ENCODE results near the gene MYRIP.
"Not testable (repeated sequence)": the region's sequence is repeated elsewhere in the genome, so short reads cannot be mapped to it uniquely, and the experiment has no call there.

Gene MYRIP

DNA sequence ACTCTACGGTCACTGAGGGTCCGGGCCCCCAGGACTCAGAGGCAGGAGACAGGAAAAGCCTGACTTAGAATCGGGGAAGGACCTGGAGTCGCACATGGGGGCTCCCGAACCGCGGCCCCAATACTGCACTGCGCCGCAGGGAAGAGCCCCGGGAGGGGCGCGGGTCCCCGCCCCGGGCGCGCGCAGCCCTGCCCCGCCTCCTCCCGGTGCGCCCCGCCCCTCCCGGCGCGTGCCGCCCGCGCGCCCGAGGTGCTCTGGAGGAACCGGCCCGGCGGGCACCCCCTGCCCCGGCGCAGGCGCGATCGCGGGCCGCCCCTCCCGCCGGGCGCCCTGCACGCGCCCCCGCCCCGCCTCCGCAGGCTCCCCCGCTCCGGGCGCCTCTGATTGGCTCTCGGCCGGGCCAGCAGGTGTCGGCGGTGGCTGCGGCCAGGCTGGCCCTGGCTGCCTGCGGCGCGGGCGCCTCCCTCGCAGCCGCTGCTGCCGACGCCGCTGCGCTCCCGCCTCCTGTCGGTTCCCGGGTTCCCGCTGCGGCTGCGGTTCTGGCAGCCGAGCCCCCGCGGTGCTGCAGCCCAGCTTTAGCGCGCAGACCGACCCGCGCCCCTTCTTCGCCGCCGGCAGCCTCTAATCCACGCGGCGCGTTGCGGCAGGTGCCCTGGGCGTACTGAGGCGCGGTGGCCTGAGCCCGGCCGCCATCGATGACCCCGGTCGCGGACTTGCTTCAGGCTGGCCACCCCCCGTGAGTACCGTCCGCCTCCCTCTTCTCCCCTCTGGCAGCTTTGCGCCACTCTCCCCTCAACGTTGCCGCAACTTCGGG, at the start of gene MYRIP:
Gene MYRIP, plus strand, starts transcription at position 429 of the 814 bp plus-strand sequence. CDS start 91,208 bp downstream, outside the sequence.
- DNase-seq (ENCODE audit: low read depth), result no peak

DNA sequence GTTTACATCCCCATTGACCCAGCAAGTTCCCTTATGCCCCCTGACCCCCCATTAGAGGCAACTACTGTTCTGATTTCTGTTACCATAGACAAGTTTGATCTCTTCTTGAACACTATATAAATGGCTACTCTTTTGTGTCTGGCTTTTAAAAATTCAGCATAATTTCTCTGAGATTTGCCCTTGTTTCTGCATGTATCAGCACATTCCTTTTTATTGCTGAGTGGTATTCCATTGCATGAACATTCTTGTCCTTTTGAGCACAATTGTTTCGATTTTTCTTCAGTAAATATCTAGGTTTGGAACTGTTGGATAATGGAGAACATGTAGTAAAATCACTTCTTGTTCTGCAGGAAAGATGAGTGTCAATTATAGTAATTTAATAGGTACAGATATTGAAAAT, 49.1 kb upstream of the MYRIP start:
- DNase-seq (ENCODE audit: low read depth), result no peak

DNA sequence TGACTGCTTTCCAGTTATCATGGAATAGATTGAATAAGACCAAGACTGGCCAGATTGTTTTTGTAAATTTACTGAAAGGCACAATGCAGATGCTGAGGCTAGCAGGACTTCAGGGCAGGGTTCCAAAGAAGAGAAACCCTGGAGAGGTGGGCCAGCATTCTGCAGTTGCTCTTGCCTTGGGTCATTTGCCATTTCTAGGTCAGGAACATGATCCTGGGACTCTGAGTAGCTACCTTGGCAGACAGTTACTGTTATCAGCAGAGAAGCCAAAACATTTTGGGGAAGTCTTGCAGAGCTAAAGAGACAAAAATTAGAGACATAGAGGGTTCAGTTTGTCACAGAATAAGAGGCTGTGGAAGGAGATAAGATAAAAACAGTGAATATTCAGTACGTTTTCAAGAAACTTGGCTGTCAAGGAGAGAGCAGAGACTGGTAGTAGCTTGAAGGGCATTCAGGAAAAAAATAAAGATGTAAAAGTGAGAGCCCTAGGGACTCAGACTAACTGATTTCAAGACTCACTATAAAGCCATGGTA, 46.8 kb upstream of the MYRIP start:
- DNase-seq (ENCODE audit: low read depth), result no peak

DNA sequence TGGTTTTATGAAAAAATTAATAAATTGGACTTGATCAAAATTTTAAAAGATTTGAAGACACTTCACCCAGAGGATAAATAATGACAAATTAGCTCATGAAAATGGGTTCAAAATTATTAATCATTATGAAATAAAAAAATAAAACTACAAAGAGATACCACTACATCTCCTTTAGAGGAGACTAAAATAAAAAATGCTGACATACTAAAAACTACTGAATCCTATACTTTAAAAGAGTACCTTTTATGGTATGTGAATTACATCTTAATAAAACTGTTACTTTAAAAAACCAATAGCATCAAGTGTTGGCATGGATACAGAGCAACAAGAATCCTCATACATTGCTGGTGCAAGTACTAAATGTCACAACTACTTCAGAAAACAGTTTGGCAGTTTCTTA, 46.0 kb upstream of the MYRIP start:
- no peak for DNase-seq (ENCODE audit: low read depth)

DNA sequence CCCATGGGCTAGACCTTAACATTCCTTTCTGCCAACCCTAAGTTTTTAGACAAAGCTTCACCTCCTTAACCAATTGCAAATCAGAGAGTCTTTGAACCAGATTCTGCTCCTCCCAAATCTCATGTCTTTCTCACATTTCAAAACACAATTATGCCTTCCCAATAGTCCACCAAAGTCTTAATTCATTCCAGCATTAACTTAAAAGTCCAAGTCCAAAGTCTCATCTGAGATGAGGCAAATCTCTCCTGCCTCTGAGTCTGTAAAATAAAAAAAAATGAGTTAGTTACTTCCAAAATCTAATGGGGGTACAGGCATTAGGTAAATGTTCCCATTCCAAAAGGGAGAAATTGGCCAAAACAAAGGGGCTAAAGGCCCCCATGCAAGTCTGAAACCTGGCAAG, 43.8 kb upstream of the MYRIP start:
- no peak for DNase-seq (ENCODE audit: low read depth)

DNA sequence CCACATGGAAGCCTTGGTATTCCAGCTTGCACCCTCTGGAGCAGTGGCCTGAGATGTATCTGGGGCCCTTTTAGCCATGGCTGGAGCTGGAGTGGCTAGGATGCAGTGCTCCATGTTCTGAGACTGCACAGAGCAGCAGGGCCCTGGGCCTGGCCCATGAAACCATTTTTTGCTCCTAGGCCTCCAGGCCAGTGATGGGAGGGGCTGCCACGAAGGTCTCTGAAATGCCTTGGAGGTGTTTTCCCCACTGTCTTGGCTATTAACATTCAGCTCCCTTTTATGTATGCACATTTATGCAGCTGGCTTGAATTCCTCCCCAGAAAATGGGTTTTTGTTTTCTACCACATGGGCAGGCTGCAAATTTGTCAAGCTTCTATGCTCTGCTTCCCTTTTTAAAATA, 43.0 kb upstream of the MYRIP start:
- no peak for DNase-seq (ENCODE audit: low read depth)

DNA sequence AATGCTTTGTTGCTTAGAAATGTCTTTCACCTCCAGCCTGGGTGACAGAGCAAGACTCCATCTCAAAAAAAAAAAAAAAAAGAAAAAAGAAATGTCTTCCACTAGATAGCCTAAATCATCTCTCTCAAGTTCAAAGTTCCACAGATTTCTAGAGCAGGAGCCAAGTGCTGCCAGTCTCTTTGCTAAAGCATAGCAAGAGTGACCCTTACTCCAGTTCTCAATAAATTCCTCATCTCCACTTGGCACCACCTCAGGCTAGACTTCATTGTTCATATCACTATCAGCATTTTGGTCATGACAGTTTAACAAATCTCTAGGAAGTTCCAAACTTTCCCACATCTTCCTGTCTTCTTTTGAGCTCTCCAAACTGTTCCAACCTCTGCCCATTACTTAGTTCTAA, 42.5 kb upstream of the MYRIP start:
- not testable (repeated sequence) for DNase-seq (ENCODE audit: low read depth)

DNA sequence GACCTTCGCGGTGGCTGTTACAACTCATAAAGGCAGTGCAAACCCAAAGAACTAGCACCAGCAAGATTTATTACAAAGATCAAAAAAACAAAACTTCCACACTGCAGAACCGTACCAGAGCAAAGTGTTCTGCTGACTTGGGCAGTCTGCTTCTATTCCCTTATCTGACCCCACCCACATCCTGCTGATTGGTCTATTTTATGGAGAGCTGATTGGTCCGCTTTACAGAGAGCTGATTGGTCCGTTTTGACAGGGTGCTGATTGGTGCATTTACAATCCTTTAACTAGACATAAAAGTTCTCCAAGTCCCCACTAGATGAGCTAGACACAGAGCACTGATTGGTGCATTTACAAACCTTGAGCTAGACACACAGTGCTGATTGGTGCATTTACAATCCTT, 31.2 kb upstream of the MYRIP start:
- DNase-seq (ENCODE audit: low read depth), result not testable (repeated sequence)

DNA sequence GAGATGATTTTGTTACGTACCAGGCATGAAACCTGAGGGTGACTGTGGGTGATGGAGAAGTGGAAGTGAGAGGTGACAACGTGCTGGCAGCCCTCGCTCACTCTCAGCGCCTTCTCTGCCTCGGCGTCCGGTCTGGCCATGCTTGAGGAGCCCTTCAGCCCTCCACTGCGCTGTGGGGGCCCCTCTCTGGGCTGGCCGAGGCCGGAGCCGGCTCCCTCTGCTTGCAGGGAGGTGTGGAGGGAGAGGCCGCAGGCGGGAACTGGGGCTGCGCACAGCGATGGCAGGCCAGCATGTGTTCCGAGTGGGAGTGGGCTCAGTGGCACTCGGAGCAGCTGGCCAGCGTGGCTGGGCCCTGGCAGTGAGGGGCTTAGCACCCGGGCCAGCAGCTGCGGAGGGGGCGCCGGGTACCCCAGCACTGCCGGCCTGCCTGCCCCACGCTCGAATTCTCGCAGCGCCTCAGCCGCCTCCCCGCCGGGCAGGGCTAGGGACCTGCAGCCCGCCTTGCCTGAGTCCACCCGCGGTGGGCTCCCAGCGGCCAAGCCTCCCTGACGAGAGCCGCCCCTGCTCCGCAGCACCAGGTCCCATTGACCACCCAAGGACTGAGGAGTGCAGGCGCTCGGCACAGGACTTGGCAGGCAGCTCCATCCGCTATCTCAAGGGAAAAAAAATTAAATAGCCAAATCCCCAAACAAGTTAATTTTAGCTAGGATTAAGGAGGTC, 29.7 kb upstream of the MYRIP start:
- DNase-seq (ENCODE audit: low read depth), result no peak

DNA sequence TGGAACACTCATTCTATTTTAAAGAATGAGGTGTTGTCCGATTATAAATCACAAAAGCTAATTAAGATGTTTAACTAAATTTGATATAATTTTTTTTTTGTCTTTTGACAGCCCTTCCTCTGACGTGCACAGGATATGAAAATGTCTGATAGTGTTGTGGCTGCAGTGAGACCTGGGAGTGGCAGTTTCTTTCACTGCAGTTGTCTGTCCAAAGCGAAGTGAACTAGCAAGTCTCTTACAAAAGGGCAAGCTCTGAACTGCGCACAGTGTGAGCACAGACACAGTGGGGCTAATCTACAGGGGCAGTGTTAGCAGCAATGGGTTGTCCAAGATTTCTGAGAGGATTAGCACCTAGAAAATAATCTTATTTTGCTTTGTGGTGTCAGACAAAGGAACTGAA, 29.1 kb upstream of the MYRIP start:
- DNase-seq (ENCODE audit: low read depth), result no peak

DNA sequence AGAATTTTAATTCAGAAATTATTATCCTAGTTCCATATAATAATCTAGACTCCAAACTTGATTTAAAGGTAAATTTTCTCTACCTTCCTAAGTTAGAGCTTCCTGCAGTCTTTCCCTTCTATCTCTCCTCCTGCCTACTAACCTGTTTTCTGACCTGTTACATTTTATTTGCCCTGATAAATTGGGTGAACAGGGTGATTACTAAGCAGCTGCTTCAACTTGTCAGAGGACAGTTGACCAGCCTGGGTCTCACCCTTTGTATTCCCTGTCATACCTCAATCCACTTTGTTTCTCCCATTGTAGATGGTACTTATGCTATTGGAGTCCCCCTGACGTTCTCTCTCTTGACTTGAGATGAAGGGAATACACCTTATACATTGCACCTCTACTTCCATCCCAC, 28.4 kb upstream of the MYRIP start:
- DNase-seq (ENCODE audit: low read depth), result no peak

DNA sequence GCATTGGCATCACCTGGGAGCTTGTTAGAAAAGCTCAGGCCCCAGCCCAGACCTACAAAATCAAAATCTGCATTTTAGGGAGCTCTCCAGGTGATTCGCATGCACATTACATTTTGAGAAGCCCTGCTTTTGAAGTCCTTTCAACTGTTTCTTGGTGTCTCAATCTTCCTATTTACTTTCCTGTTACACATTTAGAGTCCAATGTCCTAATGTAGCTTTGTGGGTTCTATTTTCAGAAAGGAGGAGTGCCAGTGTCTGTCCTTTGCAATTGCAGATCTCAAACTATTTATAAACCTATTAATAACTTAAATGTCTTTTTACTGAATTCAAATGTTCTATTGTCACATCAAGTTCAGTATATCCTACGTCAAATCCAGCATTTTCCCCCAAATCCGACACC, 27.8 kb upstream of the MYRIP start:
- no peak for DNase-seq (ENCODE audit: low read depth)

DNA sequence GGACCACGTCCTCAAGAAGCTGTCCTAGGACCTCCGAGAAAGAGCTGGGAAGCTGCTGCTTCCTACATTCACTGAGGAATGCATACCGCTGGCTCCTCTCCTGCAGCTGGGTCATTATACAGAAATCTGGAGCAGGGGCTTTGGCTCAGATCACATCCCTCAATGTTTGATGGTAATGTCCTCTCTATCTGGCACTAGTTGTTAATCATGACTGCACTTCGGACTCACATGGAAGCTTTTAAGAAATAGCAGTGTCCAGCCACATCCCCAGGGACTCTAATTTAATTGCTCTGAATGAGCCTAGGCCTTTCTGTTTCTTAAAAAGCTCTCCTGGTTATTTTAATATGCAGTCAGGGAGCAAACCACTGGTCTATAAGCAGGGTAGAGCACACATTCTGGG, 25.7 kb upstream of the MYRIP start:
- DNase-seq (ENCODE audit: low read depth), result no peak

DNA sequence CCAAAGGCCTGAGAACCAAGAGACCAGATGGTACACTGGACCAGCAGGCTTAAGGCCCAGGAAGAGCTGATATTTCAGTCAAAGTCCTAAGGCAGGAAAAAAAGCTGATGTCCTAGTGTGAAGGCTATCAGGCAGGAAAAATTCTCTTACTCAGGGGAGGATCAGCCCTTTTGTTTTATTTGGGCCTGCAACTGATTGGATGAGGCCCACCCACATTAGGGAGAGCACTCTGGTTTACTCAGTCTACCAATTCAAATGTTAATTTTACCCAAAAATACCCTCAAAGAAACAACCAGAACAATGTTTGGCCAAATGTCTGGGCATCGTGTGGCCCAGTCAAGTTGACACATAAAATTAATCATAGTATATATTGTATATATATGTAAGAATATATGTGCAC, 24.5 kb upstream of the MYRIP start:
- no peak for DNase-seq (ENCODE audit: low read depth)

DNA sequence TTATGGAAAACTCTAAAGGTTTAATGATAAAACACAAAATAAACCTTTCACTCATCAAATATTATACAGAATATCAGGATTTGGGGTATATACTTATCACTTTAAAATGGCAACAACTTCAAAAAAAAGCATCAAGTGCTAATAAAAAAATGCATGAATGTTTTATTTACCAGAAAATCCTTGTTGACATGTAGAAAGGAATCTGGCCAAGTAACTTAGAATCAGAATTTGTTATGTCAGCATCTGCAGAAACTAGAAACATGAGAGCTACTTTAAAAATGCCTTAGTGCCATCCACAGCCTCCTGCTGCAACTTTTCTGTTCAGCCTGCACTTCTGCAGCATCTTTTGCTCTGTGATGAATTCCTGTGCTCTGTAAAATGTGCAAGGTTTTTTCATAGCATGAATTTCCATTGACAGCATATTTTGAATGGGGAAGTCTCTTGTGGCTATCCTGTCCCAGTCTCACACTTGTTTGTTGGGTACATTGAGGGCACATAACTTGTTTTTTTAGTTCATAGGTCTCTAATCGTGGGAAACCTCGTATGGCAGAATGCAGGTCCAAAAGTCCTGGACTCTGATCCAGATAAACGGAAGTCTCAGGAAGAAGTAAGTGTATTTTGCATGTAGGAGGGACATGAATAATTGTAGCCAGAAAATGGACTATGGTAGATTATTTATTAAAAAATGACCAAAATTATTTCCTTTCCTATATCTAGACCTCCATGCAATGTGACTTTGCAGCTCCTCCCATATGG, 21.1 kb upstream of the MYRIP start:
- no peak for DNase-seq (ENCODE audit: low read depth)

DNA sequence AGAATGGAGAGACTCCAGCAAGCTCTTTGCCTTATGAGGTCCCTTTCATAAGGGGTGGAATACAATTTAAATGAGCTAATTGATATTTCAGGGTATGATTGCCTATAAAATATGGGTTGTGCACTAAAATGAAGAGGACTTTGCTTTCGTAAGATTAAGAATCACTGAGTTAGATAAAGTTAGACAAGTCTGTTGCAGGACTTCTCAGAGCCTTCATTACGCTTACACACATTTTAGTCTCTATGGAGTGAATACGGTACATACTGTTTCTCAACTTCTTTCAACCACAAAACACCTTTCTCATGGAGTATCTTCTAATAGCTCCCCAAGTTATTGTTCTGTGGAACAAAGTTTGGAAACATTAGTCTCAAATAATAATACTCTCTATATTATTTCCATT, 17.8 kb upstream of the MYRIP start:
- no peak for DNase-seq (ENCODE audit: low read depth)

DNA sequence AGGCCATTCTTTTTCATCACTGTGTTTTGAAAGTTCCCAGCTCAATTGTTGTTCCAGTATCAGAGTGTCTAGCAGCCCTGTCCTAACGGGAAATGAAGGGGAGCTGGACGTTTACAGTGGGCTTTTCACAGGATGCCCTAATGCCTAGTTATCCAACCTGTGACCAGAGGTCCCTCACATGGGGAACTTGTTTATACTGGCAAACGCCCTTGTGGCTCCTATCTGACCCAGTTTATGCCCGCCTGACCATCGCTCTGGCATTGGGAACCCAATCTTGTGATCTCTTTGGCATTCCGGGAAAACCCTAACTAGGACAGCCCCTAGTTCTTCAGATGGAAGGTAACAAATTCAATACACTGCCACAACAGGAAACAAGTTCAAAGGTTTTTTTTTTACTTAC, 14.5 kb upstream of the MYRIP start:
- no peak for DNase-seq (ENCODE audit: low read depth)

DNA sequence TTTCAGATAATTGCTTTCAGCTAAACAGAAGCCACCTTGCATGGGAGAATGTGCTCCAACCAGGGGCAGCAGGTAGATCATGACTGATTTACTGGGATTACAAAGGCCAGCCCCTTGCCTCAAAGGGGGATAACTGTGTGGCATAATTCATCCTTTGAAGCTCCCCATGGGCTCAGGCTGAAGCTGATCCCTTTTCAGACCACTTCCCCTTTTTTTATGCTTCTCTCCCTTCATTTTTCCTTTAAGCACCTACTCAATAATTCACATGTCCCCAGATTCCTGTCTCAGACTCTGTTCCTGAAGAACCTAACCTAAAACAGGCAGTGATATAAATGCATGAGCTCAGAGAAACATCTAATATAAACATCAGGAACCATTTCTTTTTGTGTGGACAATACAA, 8.2 kb upstream of the MYRIP start:
- no peak for DNase-seq (ENCODE audit: low read depth)

DNA sequence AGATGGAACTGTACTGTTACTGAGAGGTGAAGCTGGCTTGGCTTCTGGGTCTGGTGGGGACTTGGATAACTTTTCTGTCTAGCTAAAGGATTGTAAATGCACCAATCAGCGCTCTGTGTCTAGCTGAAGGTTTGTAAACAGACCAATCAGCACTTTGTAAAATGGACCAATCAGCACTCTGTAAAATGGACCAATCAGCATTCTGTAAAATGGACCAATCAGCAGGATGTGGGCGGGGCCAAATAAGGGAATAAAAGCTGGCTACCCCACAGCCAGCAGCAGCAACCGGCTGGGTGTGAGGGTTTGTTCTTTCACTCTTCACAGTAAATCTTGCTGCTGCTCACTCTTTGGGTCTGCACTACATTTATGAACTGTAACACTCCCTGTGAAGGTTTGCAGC, 6.9 kb upstream of the MYRIP start:
- DNase-seq (ENCODE audit: low read depth), result not testable (repeated sequence)

DNA sequence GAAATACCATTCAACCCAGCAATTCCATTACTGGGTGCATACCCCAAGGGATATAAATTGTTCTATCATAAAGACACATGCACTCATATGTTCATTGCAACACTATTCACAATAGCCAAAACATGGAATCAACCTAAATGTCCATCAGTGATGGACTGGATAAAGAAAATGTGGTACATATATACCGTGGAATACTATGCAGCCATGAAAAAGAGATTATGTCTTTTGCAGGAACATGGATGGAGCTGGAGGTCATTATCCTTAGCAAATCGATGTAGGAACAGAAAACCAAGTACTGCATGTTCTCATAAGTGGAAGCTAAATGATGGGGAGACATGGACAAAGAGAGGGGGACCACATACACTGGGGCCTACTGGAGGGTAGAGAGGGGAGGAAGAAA, 5.5 kb upstream of the MYRIP start:
- DNase-seq (ENCODE audit: low read depth), result no peak

DNA sequence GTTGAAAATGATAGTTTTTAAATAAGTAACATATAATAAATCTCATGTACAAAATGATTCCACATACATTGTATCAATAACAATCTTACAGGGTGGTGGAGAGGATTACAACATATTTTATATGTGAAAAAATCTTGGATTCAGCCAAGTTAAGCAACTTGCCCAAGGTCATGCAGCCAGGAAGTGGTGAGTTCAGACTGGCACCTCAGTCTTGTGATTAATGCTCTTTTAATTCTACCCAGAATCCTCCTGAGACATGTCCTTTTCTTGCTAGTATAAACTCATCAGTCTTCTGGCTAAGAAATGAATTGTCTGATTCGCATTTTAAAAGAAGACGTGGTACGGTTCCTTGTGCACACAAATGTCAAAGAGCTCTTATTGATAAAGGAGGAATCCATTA, 4.5 kb upstream of the MYRIP start:
- no peak for DNase-seq (ENCODE audit: low read depth)

DNA sequence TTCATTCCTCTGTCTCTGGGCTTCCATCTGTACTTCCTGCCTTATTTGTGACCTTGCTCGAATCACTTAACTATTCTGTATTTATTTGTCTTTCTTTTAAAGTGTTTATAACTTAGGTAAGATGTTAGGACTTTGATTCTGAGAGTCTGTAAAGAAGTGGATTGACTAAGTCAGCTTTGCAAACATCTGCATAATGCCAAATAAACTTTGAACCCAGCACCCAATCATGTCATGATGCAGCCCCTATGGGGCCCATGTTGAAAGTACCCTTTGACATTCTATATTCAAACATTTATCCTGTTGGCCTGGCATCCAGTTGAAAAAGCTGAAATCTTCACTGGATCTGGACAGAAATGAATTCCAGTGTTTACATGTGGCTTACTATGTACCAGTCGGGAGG, 3.8 kb upstream of the MYRIP start:
- DNase-seq (ENCODE audit: low read depth), result no peak

DNA sequence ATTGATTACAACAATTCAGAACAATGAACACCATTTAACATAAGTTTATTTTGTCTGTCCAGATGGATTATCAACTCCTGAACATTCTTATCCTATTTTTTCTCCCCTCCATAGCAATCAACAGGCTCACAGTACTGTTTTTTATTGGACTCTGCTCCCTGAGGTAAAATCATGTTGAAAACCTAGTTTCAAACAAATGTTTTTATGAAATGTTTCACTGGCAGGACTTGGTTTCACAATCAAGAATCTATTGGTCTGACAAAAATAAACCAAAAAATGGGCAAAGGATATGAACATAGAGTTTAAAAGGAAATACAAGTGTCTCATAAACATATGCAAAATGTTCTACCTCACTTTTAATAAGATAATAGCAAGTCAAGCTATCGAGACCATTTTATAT, 2.6 kb upstream of the MYRIP start:
- DNase-seq (ENCODE audit: low read depth), result no peak
